Measurements from ENCODE around the gene RNASE2. TPM values are rescaled to one million over a fixed set of nuclear protein-coding genes. Genes with fewer than 3 reads are reported as not detected.
"Not testable (repeated sequence)": the region's sequence is repeated elsewhere in the genome, so short reads cannot be mapped to it uniquely, and the experiment has no call there.

RNASE2 gene
- polyA plus RNA-seq, 1 donor: 0.39 TPM

DNA sequence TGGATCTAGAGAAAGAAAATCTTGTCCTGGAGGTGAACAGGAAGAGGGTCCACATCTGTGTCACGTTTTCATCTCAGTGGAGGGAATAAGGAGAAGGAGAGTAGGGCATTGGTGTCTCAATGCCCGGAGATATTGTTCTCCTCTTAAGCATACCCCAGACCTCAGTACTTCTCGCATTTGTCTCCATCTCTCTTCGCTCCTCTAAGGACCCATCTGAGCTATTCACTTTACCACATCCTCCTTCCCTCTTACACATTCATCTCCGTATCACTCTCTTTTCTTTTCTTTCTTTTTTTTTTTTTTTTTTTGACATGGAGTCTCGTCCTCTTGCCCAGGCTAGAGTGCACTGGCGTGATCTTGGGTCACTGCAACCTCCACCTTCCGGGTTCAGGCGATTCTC lies 8.6 kb upstream of the RNASE2 start:
- H3K27me3 ChIP-seq (ENCODE audit: control insufficient read depth, insufficient read depth, low read length); H3K4me1 ChIP-seq (ENCODE audit: control insufficient read depth, insufficient read depth, low read length); H3K9me3 ChIP-seq (ENCODE audit: control insufficient read depth, low read depth, low read length); DNase-seq; H3K36me3 ChIP-seq (ENCODE audit: control insufficient read depth, insufficient read depth, low read length); H3K4me3 ChIP-seq (ENCODE audit: low read length); H3K27ac ChIP-seq (ENCODE audit: low read length): not testable (repeated sequence)
- 100% methylated on average over 1 of the region's 9 CpGs for WGBS (ENCODE audit: insufficient coverage, low lambda C conversion rate)

DNA sequence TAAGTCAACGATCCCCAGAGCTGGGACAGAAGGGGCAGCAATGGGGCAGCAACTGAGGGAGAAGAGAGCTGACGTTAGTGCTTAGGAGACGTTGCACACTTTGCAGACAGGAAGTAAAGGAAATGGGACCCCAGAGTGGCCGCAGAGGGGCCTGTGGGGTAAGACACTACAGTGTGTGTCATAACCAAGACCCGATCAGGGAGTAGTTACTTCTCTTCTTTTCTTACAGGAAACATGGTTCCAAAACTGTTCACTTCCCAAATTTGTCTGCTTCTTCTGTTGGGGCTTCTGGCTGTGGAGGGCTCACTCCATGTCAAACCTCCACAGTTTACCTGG lies 219 bp downstream of the RNASE2 start:
- not testable (repeated sequence) for H3K36me3 ChIP-seq (ENCODE audit: control insufficient read depth, insufficient read depth, low read length); H3K27ac ChIP-seq (ENCODE audit: low read length); DNase-seq; H3K4me1 ChIP-seq (ENCODE audit: control insufficient read depth, insufficient read depth, low read length); H3K9me3 ChIP-seq (ENCODE audit: control insufficient read depth, low read depth, low read length); H3K4me3 ChIP-seq (ENCODE audit: low read length); H3K27me3 ChIP-seq (ENCODE audit: control insufficient read depth, insufficient read depth, low read length)
- 80% methylated on average over 1 of the region's 5 CpGs for WGBS (ENCODE audit: insufficient coverage, low lambda C conversion rate)

GRCh38 chr14:20956376-20956976 lies 1.2 kb downstream of the RNASE2 start:
- H3K9me3 ChIP-seq (ENCODE audit: control insufficient read depth, low read depth, low read length): no peaks in the 10 kb centered on the region
- 100% methylated on average over 5 of the region's 11 CpGs for WGBS (ENCODE audit: insufficient coverage, low lambda C conversion rate)
- H3K4me1 ChIP-seq (ENCODE audit: control insufficient read depth, insufficient read depth, low read length): no peaks in the 10 kb centered on the region
- no peaks in the 10 kb centered on the region for H3K27me3 ChIP-seq (ENCODE audit: control insufficient read depth, insufficient read depth, low read length)
- DNase-seq: no peak
- H3K27ac ChIP-seq (ENCODE audit: low read length): no peak overlapping the region
- no peaks in the 10 kb centered on the region for H3K36me3 ChIP-seq (ENCODE audit: control insufficient read depth, insufficient read depth, low read length)
- H3K4me3 ChIP-seq (ENCODE audit: low read length): no peak overlapping the region

DNA sequence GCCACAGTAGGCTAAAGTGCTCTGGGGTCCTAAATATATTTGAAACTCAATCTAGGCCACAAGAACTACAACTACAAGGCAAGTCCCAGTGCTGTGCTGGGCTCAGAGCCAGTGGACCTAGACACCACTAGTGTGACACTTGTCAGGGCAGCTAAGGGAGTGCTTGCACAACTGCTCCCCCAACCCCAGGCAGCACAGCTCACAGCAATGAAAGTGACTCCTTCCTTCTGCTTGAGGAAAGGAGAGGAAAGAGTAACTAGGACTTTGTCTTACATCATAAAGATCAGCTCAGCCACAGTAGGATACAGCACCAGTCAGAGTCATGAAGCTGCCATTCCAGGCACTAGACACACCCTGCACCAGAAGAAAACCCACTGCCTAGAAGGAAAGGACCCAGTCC lies 3.7 kb downstream of the RNASE2 start:
- H3K27me3 ChIP-seq (ENCODE audit: control insufficient read depth, insufficient read depth, low read length); H3K36me3 ChIP-seq (ENCODE audit: control insufficient read depth, insufficient read depth, low read length); H3K27ac ChIP-seq (ENCODE audit: low read length); H3K9me3 ChIP-seq (ENCODE audit: control insufficient read depth, low read depth, low read length); H3K4me3 ChIP-seq (ENCODE audit: low read length); H3K4me1 ChIP-seq (ENCODE audit: control insufficient read depth, insufficient read depth, low read length); DNase-seq: not testable (repeated sequence)

GRCh38 chr14:20969336-20969735 lies 14.0 kb downstream of the RNASE2 start:
- WGBS (ENCODE audit: insufficient coverage, low lambda C conversion rate): no CpG with 5 or more reads among the region's 3 CpGs
- Histone ChIP-seq H3K4me3 (ENCODE audit: low read length) (no peak overlapping the region), H3K36me3 (ENCODE audit: control insufficient read depth, insufficient read depth, low read length) (no peaks in the 10 kb centered on the region), H3K27ac (ENCODE audit: low read length) (no peak overlapping the region), H3K27me3 (ENCODE audit: control insufficient read depth, insufficient read depth, low read length) (no peaks in the 10 kb centered on the region), H3K9me3 (ENCODE audit: control insufficient read depth, low read depth, low read length) (no peaks in the 10 kb centered on the region), H3K4me1 (ENCODE audit: control insufficient read depth, insufficient read depth, low read length) (peaks cover 6% of the 10 kb centered on the region)
- DNase-seq: no peak

- no peak overlapping the region for H3K27ac ChIP-seq (ENCODE audit: low read length)
- H3K27me3 ChIP-seq (ENCODE audit: control insufficient read depth, insufficient read depth, low read length): no peaks in the 10 kb centered on the region
- H3K4me3 ChIP-seq (ENCODE audit: low read length): peak overlapping the region; percentile 62
- DNase-seq: no peak
- H3K36me3 ChIP-seq (ENCODE audit: control insufficient read depth, insufficient read depth, low read length): no peaks in the 10 kb centered on the region
- H3K9me3 ChIP-seq (ENCODE audit: control insufficient read depth, low read depth, low read length): no peaks in the 10 kb centered on the region
- H3K4me1 ChIP-seq (ENCODE audit: control insufficient read depth, insufficient read depth, low read length): peaks cover 10% of the 10 kb centered on the region
- WGBS (ENCODE audit: insufficient coverage, low lambda C conversion rate): no CpG with 5 or more reads among the region's 10 CpGs
Measured at GRCh38 chr14:20970647-20970982, 15.3 kb downstream of the RNASE2 start.

- no peaks in the 10 kb centered on the region for H3K36me3 ChIP-seq (ENCODE audit: control insufficient read depth, insufficient read depth, low read length)
Measured at GRCh38 chr14:20970983-20971704, 15.9 kb downstream of the RNASE2 start.

GRCh38 chr14:20971705-20972021 lies 16.4 kb downstream of the RNASE2 start:
- WGBS (ENCODE audit: insufficient coverage, low lambda C conversion rate): no CpG with 5 or more reads among the region's 8 CpGs
- H3K9me3 ChIP-seq (ENCODE audit: control insufficient read depth, low read depth, low read length): no peaks in the 10 kb centered on the region
- peak overlapping the region; percentile 62 for H3K4me3 ChIP-seq (ENCODE audit: low read length)
- peaks cover 13% of the 10 kb centered on the region for H3K4me1 ChIP-seq (ENCODE audit: control insufficient read depth, insufficient read depth, low read length)
- H3K36me3 ChIP-seq (ENCODE audit: control insufficient read depth, insufficient read depth, low read length): no peaks in the 10 kb centered on the region
- no peak for DNase-seq
- no peaks in the 10 kb centered on the region for H3K27me3 ChIP-seq (ENCODE audit: control insufficient read depth, insufficient read depth, low read length)
- no peak overlapping the region for H3K27ac ChIP-seq (ENCODE audit: low read length)

More at GRCh38 chr14:20970983-20971704, 15.9 kb downstream of the RNASE2 start:
- peak overlapping the region; percentile 58 for H3K27ac ChIP-seq (ENCODE audit: low read length)
- peak overlapping the region; percentile 62 for H3K4me3 ChIP-seq (ENCODE audit: low read length)
- peak; percentile 81 to 86 for DNase-seq
- no CpG with 5 or more reads among the region's 47 CpGs for WGBS (ENCODE audit: insufficient coverage, low lambda C conversion rate)
- H3K4me1 ChIP-seq (ENCODE audit: control insufficient read depth, insufficient read depth, low read length): peaks cover 13% of the 10 kb centered on the region
- H3K9me3 ChIP-seq (ENCODE audit: control insufficient read depth, low read depth, low read length): no peaks in the 10 kb centered on the region
- H3K27me3 ChIP-seq (ENCODE audit: control insufficient read depth, insufficient read depth, low read length): no peaks in the 10 kb centered on the region

DNA sequence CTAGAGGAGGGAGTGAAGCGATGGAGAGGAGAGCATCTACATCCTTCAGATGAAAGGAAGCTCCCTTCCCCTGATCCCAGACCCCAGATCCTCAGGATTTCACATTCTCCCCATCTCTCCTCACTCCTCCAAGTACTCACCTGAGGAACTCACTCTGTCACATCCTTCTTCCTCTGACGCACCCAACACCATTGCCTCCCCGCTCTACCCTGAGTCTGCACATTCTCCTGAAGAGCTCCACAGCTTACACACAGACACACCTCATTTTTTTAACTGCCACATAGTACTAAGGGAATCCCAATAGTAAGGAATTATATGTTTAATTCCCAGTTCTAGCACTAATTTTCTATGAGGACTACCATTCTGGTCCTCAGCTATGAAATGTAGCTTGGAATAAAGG lies 18.2 kb downstream of the RNASE2 start:
- Histone ChIP-seq H3K4me3 (ENCODE audit: low read length) (no peak overlapping the region), H3K4me1 (ENCODE audit: control insufficient read depth, insufficient read depth, low read length) (peaks cover 13% of the 10 kb centered on the region), H3K9me3 (ENCODE audit: control insufficient read depth, low read depth, low read length) (no peaks in the 10 kb centered on the region), H3K36me3 (ENCODE audit: control insufficient read depth, insufficient read depth, low read length) (no peaks in the 10 kb centered on the region), H3K27ac (ENCODE audit: low read length) (no peak overlapping the region), H3K27me3 (ENCODE audit: control insufficient read depth, insufficient read depth, low read length) (no peaks in the 10 kb centered on the region)
- 90% methylated on average over 2 of the region's 3 CpGs for WGBS (ENCODE audit: insufficient coverage, low lambda C conversion rate)
- no peak for DNase-seq

DNA sequence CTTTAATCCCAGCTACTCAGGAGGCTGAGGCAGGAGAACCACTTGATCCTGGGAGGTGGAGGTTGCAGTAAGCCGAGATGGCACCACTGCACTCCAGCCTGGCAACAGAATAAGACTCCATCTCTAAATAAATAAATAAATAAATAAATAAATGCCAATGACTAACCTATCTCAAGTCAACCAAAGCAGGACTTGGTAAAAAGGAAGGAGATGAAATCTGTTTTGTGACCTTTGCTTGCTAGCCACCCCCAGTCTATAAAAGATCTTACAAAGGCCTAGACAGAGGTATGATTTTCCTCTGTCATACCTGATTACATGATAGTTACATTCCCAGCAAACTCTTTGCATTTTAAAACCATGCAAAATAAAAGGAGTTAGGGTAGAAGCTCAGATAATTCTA lies 21.0 kb downstream of the RNASE2 start:
- H3K4me1 ChIP-seq (ENCODE audit: control insufficient read depth, insufficient read depth, low read length): peaks cover 9% of the 10 kb centered on the region
- peak in 1 of 2 donors; percentile 36 for DNase-seq
- H3K27me3 ChIP-seq (ENCODE audit: control insufficient read depth, insufficient read depth, low read length): no peaks in the 10 kb centered on the region
- no CpG with 5 or more reads among the region's 1 CpG for WGBS (ENCODE audit: insufficient coverage, low lambda C conversion rate)
- no peaks in the 10 kb centered on the region for H3K36me3 ChIP-seq (ENCODE audit: control insufficient read depth, insufficient read depth, low read length)
- no peak overlapping the region for H3K4me3 ChIP-seq (ENCODE audit: low read length)
- no peaks in the 10 kb centered on the region for H3K9me3 ChIP-seq (ENCODE audit: control insufficient read depth, low read depth, low read length)
- H3K27ac ChIP-seq (ENCODE audit: low read length): no peak overlapping the region

DNA sequence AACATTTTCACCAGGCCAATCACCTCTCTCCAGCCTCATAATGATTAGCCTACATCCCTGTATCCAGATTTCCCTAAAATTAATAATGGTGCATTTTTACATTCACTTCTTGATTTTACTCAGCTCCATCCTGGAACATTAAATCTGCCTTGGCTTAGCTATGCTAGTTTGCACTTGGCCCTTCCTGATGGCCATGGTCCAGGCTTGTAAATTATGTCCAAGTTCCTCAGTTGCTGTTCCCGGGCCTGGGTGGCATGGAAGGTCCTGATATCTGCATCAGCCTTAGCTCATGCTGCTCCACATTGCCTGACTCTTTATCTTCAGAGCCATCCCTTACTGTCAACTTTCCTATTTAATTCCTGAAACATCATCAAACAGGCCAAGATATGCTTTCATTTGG lies 23.4 kb downstream of the RNASE2 start:
- H3K27me3 ChIP-seq (ENCODE audit: control insufficient read depth, insufficient read depth, low read length): no peaks in the 10 kb centered on the region
- WGBS (ENCODE audit: insufficient coverage, low lambda C conversion rate): no CpG with 5 or more reads among the region's 1 CpG
- no peak overlapping the region for H3K4me3 ChIP-seq (ENCODE audit: low read length)
- no peaks in the 10 kb centered on the region for H3K36me3 ChIP-seq (ENCODE audit: control insufficient read depth, insufficient read depth, low read length)
- H3K27ac ChIP-seq (ENCODE audit: low read length): no peak overlapping the region
- H3K9me3 ChIP-seq (ENCODE audit: control insufficient read depth, low read depth, low read length): no peaks in the 10 kb centered on the region
- peaks cover 9% of the 10 kb centered on the region for H3K4me1 ChIP-seq (ENCODE audit: control insufficient read depth, insufficient read depth, low read length)
- no peak for DNase-seq

All from large intestine (tissue), 3 donors.